ENCODE results near the gene PAFAH1B1.

The PAFAH1B1 gene

GRCh38 chr17:2595716-2596115, 2.3 kb downstream of the PAFAH1B1 start:
- H3K4me1 ChIP-seq (ENCODE audit: control insufficient read depth, insufficient read depth, low read length) = peaks cover 46% of the 10 kb centered on the region
- H3K9ac ChIP-seq (ENCODE audit: low read length) = peak overlapping the region; percentile 97
- no peaks in the 10 kb centered on the region for H3K36me3 ChIP-seq (ENCODE audit: control insufficient read depth, insufficient read depth, low read length, severe bottlenecking)
- no peaks in the 10 kb centered on the region for H3K27me3 ChIP-seq (replicated peaks; ENCODE audit: control insufficient read depth, insufficient read depth, low read length)
- H3K9me3 ChIP-seq (ENCODE audit: control insufficient read depth, low read length) = no peaks in the 10 kb centered on the region
- peak; percentile 52 for DNase-seq (ENCODE audit: low read depth)
- peak overlapping the region; percentile 89 for H3K4me3 ChIP-seq (ENCODE audit: low read length)

GRCh38 chr17:2598166-2598565, 4.7 kb downstream of the PAFAH1B1 start:
- Histone ChIP-seq H3K27me3 (replicated peaks; ENCODE audit: control insufficient read depth, insufficient read depth, low read length) (no peaks in the 10 kb centered on the region), H3K36me3 (ENCODE audit: control insufficient read depth, insufficient read depth, low read length, severe bottlenecking) (no peaks in the 10 kb centered on the region), H3K9ac (ENCODE audit: low read length) (no peak overlapping the region), H3K4me3 (ENCODE audit: low read length) (peak overlapping the region; percentile 40), H3K4me1 (ENCODE audit: control insufficient read depth, insufficient read depth, low read length) (peaks cover 40% of the 10 kb centered on the region), H3K9me3 (ENCODE audit: control insufficient read depth, low read length) (no peaks in the 10 kb centered on the region)
- DNase-seq (ENCODE audit: low read depth) = peak; percentile 68

DNA sequence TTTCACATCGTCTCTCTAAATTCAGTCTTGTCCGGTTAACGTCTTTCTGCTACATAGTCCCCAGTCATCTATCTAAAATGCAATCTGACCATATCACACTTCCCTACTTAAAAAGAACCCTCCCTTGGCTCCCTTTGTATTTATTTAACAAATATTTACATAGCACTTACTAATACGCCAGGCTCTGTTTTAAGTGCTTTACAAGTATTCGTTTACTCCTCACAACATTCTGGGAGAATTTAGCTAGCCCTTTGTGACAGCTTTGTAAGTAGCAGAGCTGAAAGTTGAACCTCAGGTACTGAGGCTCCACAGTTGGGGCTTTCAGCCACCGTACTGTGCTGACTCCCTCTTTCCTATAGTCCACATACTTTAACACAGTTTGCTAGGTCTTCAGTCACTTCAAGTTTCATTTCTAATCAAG, 9.2 kb downstream of the PAFAH1B1 start:
- Histone ChIP-seq H3K4me1 (ENCODE audit: control insufficient read depth, insufficient read depth, low read length) (peaks cover 17% of the 10 kb centered on the region), H3K9me3 (ENCODE audit: control insufficient read depth, low read length) (no peaks in the 10 kb centered on the region), H3K36me3 (ENCODE audit: control insufficient read depth, insufficient read depth, low read length, severe bottlenecking) (peaks cover 4% of the 10 kb centered on the region), H3K27me3 (replicated peaks; ENCODE audit: control insufficient read depth, insufficient read depth, low read length) (no peaks in the 10 kb centered on the region), H3K9ac (ENCODE audit: low read length) (no peak overlapping the region), H3K4me3 (ENCODE audit: low read length) (no peak overlapping the region)
- no peak for DNase-seq (ENCODE audit: low read depth)

GRCh38 chr17:2608350-2608913, 15.0 kb downstream of the PAFAH1B1 start:
- DNase-seq (ENCODE audit: low read depth) = no peak
- H3K9me3 ChIP-seq (ENCODE audit: control insufficient read depth, low read length) = no peaks in the 10 kb centered on the region

DNA sequence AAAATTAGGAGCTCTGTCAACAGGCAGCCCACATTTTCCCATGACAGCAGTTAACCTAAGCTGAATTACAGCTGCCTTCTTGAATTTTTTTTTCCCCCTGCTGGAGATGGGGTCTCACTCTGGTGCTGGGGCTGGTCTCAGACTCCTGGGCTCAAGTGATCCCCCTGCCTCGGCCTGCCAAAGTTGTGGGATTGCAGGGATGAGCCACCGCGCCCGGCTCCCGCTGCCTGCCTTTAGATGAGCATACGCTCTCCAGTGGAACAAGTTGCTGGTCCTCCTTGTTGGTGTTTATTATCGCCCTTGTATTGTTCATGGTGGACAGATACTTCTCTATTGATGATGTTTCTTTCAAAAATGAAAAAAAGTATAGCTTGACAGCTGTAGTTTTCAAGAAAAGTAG, 15.6 kb downstream of the PAFAH1B1 start:
- DNase-seq (ENCODE audit: low read depth) = no peak
- Histone ChIP-seq H3K4me1 (ENCODE audit: control insufficient read depth, insufficient read depth, low read length) (peaks cover 15% of the 10 kb centered on the region), H3K9me3 (ENCODE audit: control insufficient read depth, low read length) (no peaks in the 10 kb centered on the region), H3K27me3 (replicated peaks; ENCODE audit: control insufficient read depth, insufficient read depth, low read length) (no peaks in the 10 kb centered on the region), H3K4me3 (ENCODE audit: low read length) (no peak overlapping the region), H3K9ac (ENCODE audit: low read length) (no peak overlapping the region), H3K36me3 (ENCODE audit: control insufficient read depth, insufficient read depth, low read length, severe bottlenecking) (peaks cover 4% of the 10 kb centered on the region)

More at GRCh38 chr17:2608350-2608913, 15.0 kb downstream of the PAFAH1B1 start:
- H3K27me3 ChIP-seq (replicated peaks; ENCODE audit: control insufficient read depth, insufficient read depth, low read length) = no peaks in the 10 kb centered on the region
- H3K4me1 ChIP-seq (ENCODE audit: control insufficient read depth, insufficient read depth, low read length) = peaks cover 13% of the 10 kb centered on the region
- H3K9ac ChIP-seq (ENCODE audit: low read length) = no peak overlapping the region
- peaks cover 4% of the 10 kb centered on the region for H3K36me3 ChIP-seq (ENCODE audit: control insufficient read depth, insufficient read depth, low read length, severe bottlenecking)
- no peak overlapping the region for H3K4me3 ChIP-seq (ENCODE audit: low read length)

DNA sequence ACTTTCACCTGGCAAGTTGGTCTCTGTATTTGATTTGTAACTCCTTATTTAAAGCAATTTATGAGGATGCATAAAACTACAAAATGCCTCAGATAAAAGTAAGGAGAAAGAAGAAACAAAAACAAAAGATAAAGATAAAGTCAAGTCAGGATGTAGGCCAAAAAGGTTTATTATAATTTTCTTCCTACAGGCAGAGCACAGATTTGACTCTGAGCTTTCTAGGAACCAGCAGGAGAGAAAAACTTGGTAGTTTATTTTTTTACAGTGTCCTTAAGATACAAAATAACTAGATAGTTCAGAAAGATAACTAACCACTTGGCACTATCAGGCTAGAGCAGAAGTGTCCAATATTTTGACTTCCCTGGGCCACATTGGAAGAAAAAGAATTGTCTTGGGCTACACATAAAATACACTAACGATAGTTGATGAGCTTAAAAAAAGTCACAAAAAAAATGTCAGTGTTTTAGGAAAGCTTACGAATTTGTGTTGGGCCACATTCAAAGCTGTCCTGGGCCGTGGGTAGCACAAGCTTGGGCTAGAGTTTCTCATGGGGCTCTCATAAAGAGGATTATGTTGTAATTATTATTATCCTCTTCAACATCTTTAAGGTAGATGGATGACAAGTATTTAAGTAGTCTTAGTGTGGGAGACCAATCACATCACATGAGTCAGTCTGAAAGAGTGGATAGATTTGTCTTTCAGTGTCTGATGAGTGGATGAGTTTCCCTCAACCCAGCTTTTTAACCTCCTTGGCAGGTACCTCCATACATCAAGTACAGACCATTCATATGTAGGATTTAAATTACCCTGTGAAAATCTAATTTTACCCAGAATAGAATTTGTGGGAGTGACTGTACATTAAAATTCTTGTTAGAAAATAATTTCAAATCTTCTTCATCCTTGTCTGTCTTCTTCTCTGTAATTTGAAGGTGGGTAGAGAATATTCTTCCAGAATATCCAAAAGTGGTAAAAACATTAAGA, 17.0 kb downstream of the PAFAH1B1 start:
- Histone ChIP-seq H3K27me3 (replicated peaks; ENCODE audit: control insufficient read depth, insufficient read depth, low read length) (no peaks in the 10 kb centered on the region), H3K36me3 (ENCODE audit: control insufficient read depth, insufficient read depth, low read length, severe bottlenecking) (peaks cover 5% of the 10 kb centered on the region), H3K4me1 (ENCODE audit: control insufficient read depth, insufficient read depth, low read length) (peaks cover 23% of the 10 kb centered on the region), H3K4me3 (ENCODE audit: low read length) (no peak overlapping the region), H3K9me3 (ENCODE audit: control insufficient read depth, low read length) (no peaks in the 10 kb centered on the region), H3K9ac (ENCODE audit: low read length) (no peak overlapping the region)
- DNase-seq (ENCODE audit: low read depth) = no peak

DNA sequence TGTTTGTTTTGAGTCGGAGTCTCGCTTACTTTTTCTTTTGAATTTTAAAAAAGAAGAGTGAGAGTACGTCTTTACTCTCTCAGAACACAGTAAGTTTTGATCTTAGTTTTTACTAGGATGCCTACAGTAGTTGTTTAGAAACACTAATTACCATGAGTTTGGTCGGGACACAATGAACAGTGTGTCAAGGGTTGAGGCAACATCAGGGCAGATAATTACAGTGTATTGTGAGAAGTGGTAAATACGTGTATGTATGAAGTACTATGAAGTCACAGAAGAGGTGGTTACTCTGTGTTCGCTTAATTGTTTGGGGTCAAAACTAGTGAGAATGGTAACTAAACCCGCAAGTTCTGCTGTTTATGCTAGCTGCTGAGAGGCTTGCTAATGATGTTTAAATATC, 18.2 kb downstream of the PAFAH1B1 start:
- Histone ChIP-seq H3K9ac (ENCODE audit: low read length) (no peak overlapping the region), H3K36me3 (ENCODE audit: control insufficient read depth, insufficient read depth, low read length, severe bottlenecking) (peaks cover 5% of the 10 kb centered on the region), H3K9me3 (ENCODE audit: control insufficient read depth, low read length) (no peaks in the 10 kb centered on the region), H3K4me3 (ENCODE audit: low read length) (no peak overlapping the region), H3K4me1 (ENCODE audit: control insufficient read depth, insufficient read depth, low read length) (peaks cover 23% of the 10 kb centered on the region), H3K27me3 (replicated peaks; ENCODE audit: control insufficient read depth, insufficient read depth, low read length) (no peaks in the 10 kb centered on the region)
- no peak for DNase-seq (ENCODE audit: low read depth)

DNA sequence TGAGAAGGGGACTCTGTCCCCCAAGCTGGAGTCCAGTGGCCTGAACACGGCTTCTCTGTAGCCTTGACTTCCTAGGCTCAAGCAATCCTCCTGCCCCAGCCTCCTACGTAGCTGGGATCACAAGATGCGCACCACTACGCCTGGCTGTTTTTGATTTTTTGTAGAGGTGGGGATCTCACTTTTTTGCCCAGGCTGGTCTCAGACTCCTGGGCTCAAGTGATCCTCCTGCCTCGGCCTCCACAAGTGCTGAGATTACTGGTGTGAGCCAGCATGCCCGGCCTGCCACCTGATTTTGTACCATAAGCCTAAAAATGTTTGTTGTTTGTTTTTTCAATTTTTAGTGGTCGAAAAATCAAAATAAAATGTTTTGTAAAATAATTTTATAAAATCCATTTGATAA, 19.2 kb downstream of the PAFAH1B1 start:
- Histone ChIP-seq H3K27me3 (replicated peaks; ENCODE audit: control insufficient read depth, insufficient read depth, low read length) (no peaks in the 10 kb centered on the region), H3K36me3 (ENCODE audit: control insufficient read depth, insufficient read depth, low read length, severe bottlenecking) (peaks cover 5% of the 10 kb centered on the region), H3K9me3 (ENCODE audit: control insufficient read depth, low read length) (no peaks in the 10 kb centered on the region), H3K9ac (ENCODE audit: low read length) (no peak overlapping the region), H3K4me3 (ENCODE audit: low read length) (no peak overlapping the region), H3K4me1 (ENCODE audit: control insufficient read depth, insufficient read depth, low read length) (peaks cover 23% of the 10 kb centered on the region)
- DNase-seq (ENCODE audit: low read depth) = no peak

DNA sequence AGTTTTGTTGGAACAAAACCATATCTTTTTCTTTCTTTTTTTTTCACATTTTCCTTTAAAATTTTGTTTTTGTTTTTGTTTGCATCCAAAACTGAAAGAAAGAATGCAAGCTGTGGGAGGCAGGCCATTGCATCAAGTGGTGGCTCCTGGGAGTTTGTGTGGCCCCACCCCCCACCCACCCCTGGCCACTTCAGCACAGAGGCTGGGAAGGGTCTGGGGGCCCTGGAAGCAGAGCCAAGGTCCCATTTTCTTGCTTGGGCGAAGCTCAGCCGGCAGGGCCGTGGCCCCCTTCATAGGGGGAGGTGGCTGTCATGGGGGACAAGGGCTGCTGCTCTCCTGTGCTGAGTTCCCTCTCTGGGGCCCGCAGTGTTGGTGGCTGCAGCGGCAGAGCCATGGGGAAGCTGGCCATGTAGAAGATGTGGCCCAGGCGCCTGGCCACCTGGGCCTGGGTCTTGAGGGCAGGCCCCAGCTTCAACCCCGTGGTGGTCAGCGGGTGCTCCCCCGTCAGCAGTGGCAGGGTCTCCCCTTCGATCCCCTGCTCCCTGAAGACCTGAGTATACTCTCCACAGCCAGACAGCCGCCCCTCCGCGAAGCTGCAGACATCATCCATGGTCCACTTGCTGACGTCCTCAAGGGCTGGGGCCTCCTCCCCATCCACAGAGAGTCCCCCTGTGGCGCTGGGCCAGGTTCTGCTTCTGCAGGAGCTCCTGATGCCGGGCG, 19.8 kb downstream of the PAFAH1B1 start:
- no peak overlapping the region for H3K4me3 ChIP-seq (ENCODE audit: low read length)
- peaks cover 5% of the 10 kb centered on the region for H3K36me3 ChIP-seq (ENCODE audit: control insufficient read depth, insufficient read depth, low read length, severe bottlenecking)
- peaks cover 23% of the 10 kb centered on the region for H3K4me1 ChIP-seq (ENCODE audit: control insufficient read depth, insufficient read depth, low read length)
- no peak for DNase-seq (ENCODE audit: low read depth)
- no peak overlapping the region for H3K9ac ChIP-seq (ENCODE audit: low read length)
- no peaks in the 10 kb centered on the region for H3K27me3 ChIP-seq (replicated peaks; ENCODE audit: control insufficient read depth, insufficient read depth, low read length)
- no peaks in the 10 kb centered on the region for H3K9me3 ChIP-seq (ENCODE audit: control insufficient read depth, low read length)

GRCh38 chr17:2615882-2616281, 22.4 kb downstream of the PAFAH1B1 start:
- H3K4me3 ChIP-seq (ENCODE audit: low read length) = no peak overlapping the region
- H3K9me3 ChIP-seq (ENCODE audit: control insufficient read depth, low read length) = no peaks in the 10 kb centered on the region
- no peaks in the 10 kb centered on the region for H3K27me3 ChIP-seq (replicated peaks; ENCODE audit: control insufficient read depth, insufficient read depth, low read length)
- H3K4me1 ChIP-seq (ENCODE audit: control insufficient read depth, insufficient read depth, low read length) = peaks cover 19% of the 10 kb centered on the region
- no peak overlapping the region for H3K9ac ChIP-seq (ENCODE audit: low read length)
- DNase-seq (ENCODE audit: low read depth) = no peak
- peaks cover 5% of the 10 kb centered on the region for H3K36me3 ChIP-seq (ENCODE audit: control insufficient read depth, insufficient read depth, low read length, severe bottlenecking)

GRCh38 chr17:2621241-2621640, 27.8 kb downstream of the PAFAH1B1 start:
- Histone ChIP-seq H3K9ac (ENCODE audit: low read length) (no peak overlapping the region), H3K36me3 (ENCODE audit: control insufficient read depth, insufficient read depth, low read length, severe bottlenecking) (no peaks in the 10 kb centered on the region), H3K9me3 (ENCODE audit: control insufficient read depth, low read length) (no peaks in the 10 kb centered on the region), H3K4me3 (ENCODE audit: low read length) (no peak overlapping the region), H3K4me1 (ENCODE audit: control insufficient read depth, insufficient read depth, low read length) (peaks cover 8% of the 10 kb centered on the region), H3K27me3 (replicated peaks; ENCODE audit: control insufficient read depth, insufficient read depth, low read length) (no peaks in the 10 kb centered on the region)
- no peak for DNase-seq (ENCODE audit: low read depth)

Data from adipocyte (in vitro differentiated cells).